Fibroblast of lung (primary cell): ENCODE measurements around the gene HTR3C. TPM values are rescaled to one million over a fixed set of nuclear protein-coding genes. Genes with fewer than 3 reads are reported as not detected.

ENCODE experiments used
- DNase-seq, 2 donors: peaks; one replicate each; pipeline versions ENCODE4 v3.0.0 to v3.0.0-alpha.2; 2010; ENCODE audit warnings: low read depth in 2 of 2
- H2AFZ ChIP-seq: 2 replicates; pipeline ENCODE4 v1.5.1; 2012; ENCODE audit warnings: low read length, control low read depth, inconsistent platforms
- H3K27ac ChIP-seq: 2 replicates; pipeline ENCODE4 v1.5.1; 2011; ENCODE audit warnings: low read length, control low read depth; ENCODE audit not compliant: insufficient read depth
- H3K27me3 ChIP-seq: 2 replicates; pipeline ENCODE4 v1.5.1; 2011; ENCODE audit warnings: mild to moderate bottlenecking, low read length; ENCODE audit not compliant: control insufficient read depth, insufficient read depth
- H3K36me3 ChIP-seq: 2 replicates; pipeline ENCODE4 v1.5.1; 2011; ENCODE audit warnings: low read length; ENCODE audit not compliant: control insufficient read depth, insufficient read depth
- H3K4me1 ChIP-seq: 2 replicates; pipeline ENCODE4 v1.5.1; 2011; ENCODE audit warnings: low read length; ENCODE audit not compliant: control insufficient read depth, insufficient read depth; ENCODE audit errors: extremely low read depth
- H3K4me2 ChIP-seq: 2 replicates; pipeline ENCODE4 v1.5.1; 2011; ENCODE audit warnings: low read length, control low read depth; ENCODE audit not compliant: insufficient read depth; ENCODE audit errors: extremely low read depth
- H3K4me3 ChIP-seq, 4 experiments: fragments of 200-600 bp in 1 of 4; sonication (generic) in 1 of 4; replicated peaks in 1 of 4; 2 replicates each; pipeline ENCODE4 v1.5.1; 2011 to 2016; ENCODE audit warnings: low read length in 4 of 4, low read depth in 3 of 4, mild to moderate bottlenecking in 3 of 4, control low read depth in 2 of 4, inconsistent platforms in 1 of 4, mixed read lengths in 1 of 4; ENCODE audit not compliant: insufficient read depth in 1 of 4; ENCODE audit errors: control extremely low read depth in 1 of 4
- H3K79me2 ChIP-seq: 2 replicates; pipeline ENCODE4 v1.5.1; 2012; ENCODE audit warnings: mild to moderate bottlenecking, low read length, inconsistent platforms; ENCODE audit not compliant: control insufficient read depth, insufficient read depth
- H3K9ac ChIP-seq: 2 replicates; pipeline ENCODE4 v1.5.1; 2011; ENCODE audit warnings: mild to moderate bottlenecking, low read length, control low read depth; ENCODE audit not compliant: insufficient read depth
- H3K9me3 ChIP-seq: 2 replicates; pipeline ENCODE4 v1.5.1; 2012; ENCODE audit warnings: low read depth, low read length; ENCODE audit not compliant: control insufficient read depth, insufficient read depth
- H4K20me1 ChIP-seq: 2 replicates; pipeline ENCODE4 v1.5.1; 2011; ENCODE audit warnings: low read length; ENCODE audit not compliant: control insufficient read depth, insufficient read depth; ENCODE audit errors: extremely low read depth
- CTCF ChIP-seq, 2 donors: IDR thresholded peaks in 1 of 2; conservative IDR thresholded peaks in 1 of 2; 1 replicate in 1 of 2; 2 replicates in 1 of 2; pipeline ENCODE4 v1.5.1; 2011 to 2012; ENCODE audit warnings: low read length in 2 of 2, control low read depth in 1 of 2, inconsistent platforms in 1 of 2, low read depth in 1 of 2, mild to moderate bottlenecking in 1 of 2
- EZH2 ChIP-seq: IDR thresholded peaks from 2 replicates; pipeline ENCODE4 v1.5.1; 2012; ENCODE audit warnings: low read length, control low read depth, mild to moderate bottlenecking; ENCODE audit errors: missing control alignments
- polyA plus RNA-seq, 2 donors: library from polyadenylated mRNA; depleted of rRNA in 1 of 2; stranded (reverse) in 1 of 2; unstranded in 1 of 2; fragments of >200 nt; gene quantifications; 2 replicates each; pipeline ENCODE4 v1.2.1, GENCODE V29; 2011 to 2012; ENCODE audit warnings: missing spikeins in 1 of 2
- total RNA-seq: library from RNA; depleted of rRNA; stranded (reverse); fragments of >200 nt; gene quantifications from 2 replicates; pipeline ENCODE4 v1.2.1, GENCODE V29; 2014

The HTR3C gene
- total and polyA plus RNA-seq, 2 donors (not counting 1 experiment from before 2014, with no cell fraction given), result not detected

- Histone ChIP-seq H3K27me3 (no peaks in the 10 kb centered on the region), H4K20me1 (no peaks in the 10 kb centered on the region), H3K27ac (no peak overlapping the region), H3K79me2 (no peaks in the 10 kb centered on the region), H3K36me3 (no peaks in the 10 kb centered on the region), H3K4me2 (no peak overlapping the region), H3K9ac (no peak overlapping the region), H3K4me3 (no peak overlapping the region), H3K4me1 (no peaks in the 10 kb centered on the region), H3K9me3 (no peaks in the 10 kb centered on the region), H2AFZ (no peak overlapping the region)
- TF ChIP-seq CTCF (conservative IDR thresholded peaks at IDR 0.05 in 1 of 2, IDR thresholded peaks at IDR 0.05 in 1 of 2; ENCODE audit: low read depth in 1 of 2, low read length in 2 of 2) (no peak), EZH2 (no peak)
- DNase-seq, result no peak
Observed at GRCh38 chr3:184082465-184082864, 29.6 kb downstream of the HTR3C start.

- Histone ChIP-seq H3K27ac (no peak overlapping the region), H3K4me2 (no peak overlapping the region), H3K9ac (no peak overlapping the region), H3K36me3 (no peaks in the 10 kb centered on the region), H3K4me1 (no peaks in the 10 kb centered on the region), H3K9me3 (no peaks in the 10 kb centered on the region), H4K20me1 (no peaks in the 10 kb centered on the region), H3K27me3 (no peaks in the 10 kb centered on the region), H3K79me2 (no peaks in the 10 kb centered on the region), H2AFZ (no peak overlapping the region), H3K4me3 (no peak overlapping the region)
- DNase-seq, result peak; percentile 23 to 43
- TF ChIP-seq CTCF (conservative IDR thresholded peaks at IDR 0.05 in 1 of 2, IDR thresholded peaks at IDR 0.05 in 1 of 2; ENCODE audit: low read depth in 1 of 2, low read length in 2 of 2) (no peak), EZH2 (no peak)
Observed at GRCh38 chr3:184085389-184085852, 32.6 kb downstream of the HTR3C start.

GRCh38 chr3:184092199-184092598 lies 39.4 kb downstream of the HTR3C start:
- H3K4me2 ChIP-seq, result no peak overlapping the region
- no peaks in the 10 kb centered on the region for H3K27me3 ChIP-seq
- H4K20me1 ChIP-seq, result no peaks in the 10 kb centered on the region
- no peak overlapping the region for H2AFZ ChIP-seq
- H3K36me3 ChIP-seq, result no peaks in the 10 kb centered on the region
- H3K79me2 ChIP-seq, result no peaks in the 10 kb centered on the region
- DNase-seq, result no peak
- H3K4me3 ChIP-seq, result no peak overlapping the region
- H3K9ac ChIP-seq, result no peak overlapping the region
- no peaks in the 10 kb centered on the region for H3K4me1 ChIP-seq
- TF ChIP-seq EZH2 (no peak), CTCF (conservative IDR thresholded peaks at IDR 0.05 in 1 of 2, IDR thresholded peaks at IDR 0.05 in 1 of 2; ENCODE audit: low read depth in 1 of 2, low read length in 2 of 2) (no peak)
- H3K27ac ChIP-seq, result no peak overlapping the region
- H3K9me3 ChIP-seq, result no peaks in the 10 kb centered on the region
